Hematopoietic multipotent progenitor cell treated with erythropoietin and hydrocortisone succinate and interleukin-3 and kit ligand, for 15 days (in vitro differentiated cells): ENCODE data around the gene ECE2.

Experiments
- DNase-seq: peaks from one replicate; pipeline ENCODE4 v3.0.0-alpha.2; 2015; ENCODE audit warnings: low spot score

ECE2 gene

GRCh38 chr3:184240384-184241140 lies 35.3 kb upstream of the ECE2 start:
- DNase-seq = no peak

GRCh38 chr3:184241141-184241446 lies 34.7 kb upstream of the ECE2 start:
- no peak for DNase-seq

- peak; percentile 43 for DNase-seq
Measured at GRCh38 chr3:184241447-184242296, 34.1 kb upstream of the ECE2 start.

GRCh38 chr3:184242297-184242685 lies 33.5 kb upstream of the ECE2 start:
- DNase-seq = no peak

- DNase-seq = peak; percentile 90
Measured at GRCh38 chr3:184248454-184249411, 27.1 kb upstream of the ECE2 start, which contains the start of gene ALG3. ALG3 (minus strand) TSS chr3:184248962; CDS start chr3:184248940, 22 bp downstream.

GRCh38 chr3:184249412-184250166 lies 26.2 kb upstream of the ECE2 start, which contains the start of gene EEF1AKMT4:
EEF1AKMT4 (plus strand) TSS chr3:184249672; CDS start chr3:184249695, 23 bp downstream.
- DNase-seq = peak; percentile 97

GRCh38 chr3:184250167-184250828 lies 25.5 kb upstream of the ECE2 start:
- DNase-seq = peak; percentile 93

GRCh38 chr3:184255291-184256039 lies 20.4 kb upstream of the ECE2 start:
- DNase-seq = no peak

- no peak for DNase-seq
Measured at GRCh38 chr3:184257083-184257915, 18.5 kb upstream of the ECE2 start.

- no peak for DNase-seq
Measured at GRCh38 chr3:184258926-184259325, 16.9 kb upstream of the ECE2 start.

GRCh38 chr3:184259396-184259877 lies 16.4 kb upstream of the ECE2 start:
- DNase-seq = no peak

GRCh38 chr3:184259878-184260723 lies 15.7 kb upstream of the ECE2 start:
- DNase-seq = no peak

GRCh38 chr3:184260724-184261269 lies 15.0 kb upstream of the ECE2 start:
- DNase-seq = no peak

GRCh38 chr3:184261270-184261853 lies 14.5 kb upstream of the ECE2 start, which contains the start of gene CAMK2N2:
CAMK2N2 (minus strand) TSS chr3:184261553; CDS start chr3:184261285, 268 bp downstream.
- no peak for DNase-seq

GRCh38 chr3:184261854-184262763 lies 13.7 kb upstream of the ECE2 start:
- no peak for DNase-seq

GRCh38 chr3:184262764-184263179 lies 13.1 kb upstream of the ECE2 start:
- no peak for DNase-seq
